ENCODE data around the gene FAM174B. TPM values are rescaled to one million over a fixed set of nuclear protein-coding genes. Genes with fewer than 3 reads are reported as not detected.

The FAM174B gene
- total and polyA plus RNA-seq, 10 of the 15 experiments (the other 5 are each of a cell fraction or from before 2014, with no cell fraction given), result 0.71 to 15.9 (median 4.2) TPM

DNA sequence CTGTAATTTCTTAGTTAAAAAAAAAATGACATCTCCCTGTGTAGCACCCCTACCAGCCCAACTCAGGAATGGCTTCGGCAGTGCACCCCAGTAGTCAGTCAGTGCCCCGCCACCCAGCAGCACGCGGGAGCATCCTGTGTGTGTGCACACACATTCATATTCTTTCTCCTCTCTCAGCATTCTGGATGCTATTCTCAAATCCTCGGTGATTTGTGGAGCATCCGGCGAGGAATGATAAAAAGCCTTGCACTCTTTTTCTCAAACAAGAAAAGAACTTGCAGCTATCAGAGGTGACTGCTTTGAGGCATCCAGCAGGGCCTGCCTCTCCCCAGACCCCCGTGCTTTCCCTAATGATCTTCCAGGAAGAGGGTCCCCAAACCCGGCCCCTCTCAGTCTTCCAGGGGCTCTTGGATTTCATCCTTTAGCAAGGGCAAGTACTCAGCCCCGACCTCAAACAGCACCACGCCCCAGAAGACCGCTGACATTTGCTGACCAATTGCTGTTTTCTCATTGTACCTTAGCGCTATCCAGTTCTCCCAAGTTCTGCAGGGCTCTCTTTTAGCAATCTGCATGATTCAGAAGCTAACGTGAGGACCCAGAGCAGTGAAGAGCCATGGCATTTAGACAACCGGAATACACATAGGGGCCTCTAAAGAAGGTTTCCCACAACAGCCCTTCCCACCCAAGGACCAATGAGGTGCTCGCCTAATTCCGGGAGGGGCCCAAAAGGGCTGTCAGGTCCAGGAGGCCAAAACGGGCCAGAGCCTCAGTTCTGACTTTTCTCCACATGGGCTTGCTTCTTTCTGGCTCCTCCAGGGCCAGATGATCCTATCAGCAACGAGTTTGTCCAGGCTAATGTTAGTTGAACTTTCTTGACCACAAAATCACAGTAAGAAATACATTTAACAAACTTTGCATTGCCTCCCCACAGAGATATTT is 72.2 kb downstream of the FAM174B start:
- H3K79me2 ChIP-seq (ENCODE audit: control insufficient read depth, insufficient read depth, low read length), result no peaks in the 10 kb centered on the region
- DNase-seq (ENCODE audit: low read depth, low spot score), result no peak
- no peak overlapping the region for H3K27ac ChIP-seq (ENCODE audit: control insufficient read depth, insufficient read depth)
- H3K4me2 ChIP-seq (ENCODE audit: control insufficient read depth, insufficient read depth), result no peak overlapping the region
- ChIA-PET POLR2A (no interaction called here), RAD21 (ENCODE audit: unreplicated experiment) (no interaction called here), CTCF (no interaction called here), SMC1A (ENCODE audit: uncharacterized antibody, unreplicated experiment) (no interaction called here)
- peaks cover 2% of the 10 kb centered on the region; the same call in 1 of the 2 replicates for H3K4me1 ChIP-seq (ENCODE audit: control insufficient read depth, insufficient read depth, low read length)
- no peaks in the 10 kb centered on the region for H4K20me1 ChIP-seq (ENCODE audit: control insufficient read depth, insufficient read depth)
- H3K4me3 ChIP-seq, result no peak overlapping the region
- H3K9me3 ChIP-seq (replicated peaks; ENCODE audit: control insufficient read depth, insufficient read depth, low read length), result no peaks in the 10 kb centered on the region; the same call in 2 of the 3 replicates
- H3K36me3 ChIP-seq (ENCODE audit: control insufficient read depth in 2 of 2, insufficient read depth in 2 of 2, low read length in 1 of 2), result no peaks in the 10 kb centered on the region
- BruUV-seq (replicated peaks), result no TSS peak
- H3K27me3 ChIP-seq (replicated peaks in 1 of 2; ENCODE audit: control insufficient read depth in 2 of 2, insufficient read depth in 2 of 2, low read length in 1 of 2), result no peaks in the 10 kb centered on the region; a peak in 1 of 4 replicates
- no peak overlapping the region for H3K9ac ChIP-seq (ENCODE audit: control insufficient read depth, insufficient read depth, low read length)
- intact Hi-C loops (cut with micrococcal nuclease; ENCODE audit: unreplicated experiment) (no loop called here), in situ Hi-C loops (cut with MboI) (no loop called here)
- H2AFZ ChIP-seq (ENCODE audit: control insufficient read depth, low read depth, low read length), result no peak overlapping the region
- TF ChIP-seq, protein P1, sequence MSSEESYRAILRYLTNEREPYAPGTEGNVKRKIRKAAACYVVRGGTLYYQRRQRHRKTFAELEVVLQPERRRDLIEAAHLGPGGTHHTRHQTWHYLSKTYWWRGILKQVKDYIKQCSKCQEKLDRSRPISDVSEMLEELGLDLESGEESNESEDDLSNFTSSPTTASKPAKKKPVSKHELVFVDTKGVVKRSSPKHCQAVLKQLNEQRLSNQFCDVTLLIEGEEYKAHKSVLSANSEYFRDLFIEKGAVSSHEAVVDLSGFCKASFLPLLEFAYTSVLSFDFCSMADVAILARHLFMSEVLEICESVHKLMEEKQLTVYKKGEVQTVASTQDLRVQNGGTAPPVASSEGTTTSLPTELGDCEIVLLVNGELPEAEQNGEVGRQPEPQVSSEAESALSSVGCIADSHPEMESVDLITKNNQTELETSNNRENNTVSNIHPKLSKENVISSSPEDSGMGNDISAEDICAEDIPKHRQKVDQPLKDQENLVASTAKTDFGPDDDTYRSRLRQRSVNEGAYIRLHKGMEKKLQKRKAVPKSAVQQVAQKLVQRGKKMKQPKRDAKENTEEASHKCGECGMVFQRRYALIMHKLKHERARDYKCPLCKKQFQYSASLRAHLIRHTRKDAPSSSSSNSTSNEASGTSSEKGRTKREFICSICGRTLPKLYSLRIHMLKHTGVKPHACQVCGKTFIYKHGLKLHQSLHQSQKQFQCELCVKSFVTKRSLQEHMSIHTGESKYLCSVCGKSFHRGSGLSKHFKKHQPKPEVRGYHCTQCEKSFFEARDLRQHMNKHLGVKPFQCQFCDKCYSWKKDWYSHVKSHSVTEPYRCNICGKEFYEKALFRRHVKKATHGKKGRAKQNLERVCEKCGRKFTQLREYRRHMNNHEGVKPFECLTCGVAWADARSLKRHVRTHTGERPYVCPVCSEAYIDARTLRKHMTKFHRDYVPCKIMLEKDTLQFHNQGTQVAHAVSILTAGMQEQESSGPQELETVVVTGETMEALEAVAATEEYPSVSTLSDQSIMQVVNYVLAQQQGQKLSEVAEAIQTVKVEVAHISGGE (CRISPR knock-in tag; IDR thresholded peaks at IDR 0.05), result no peak
- no peak for TF ChIP-seq IRF4 (IDR thresholded peaks at IDR 0.05; ENCODE audit: low read depth, low read length)
- TF ChIP-seq YBX1 (IDR thresholded peaks at IDR 0.05), result no peak
- TF ChIP-seq, protein P2, sequence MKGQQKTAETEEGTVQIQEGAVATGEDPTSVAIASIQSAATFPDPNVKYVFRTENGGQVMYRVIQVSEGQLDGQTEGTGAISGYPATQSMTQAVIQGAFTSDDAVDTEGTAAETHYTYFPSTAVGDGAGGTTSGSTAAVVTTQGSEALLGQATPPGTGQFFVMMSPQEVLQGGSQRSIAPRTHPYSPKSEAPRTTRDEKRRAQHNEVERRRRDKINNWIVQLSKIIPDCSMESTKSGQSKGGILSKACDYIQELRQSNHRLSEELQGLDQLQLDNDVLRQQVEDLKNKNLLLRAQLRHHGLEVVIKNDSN (IDR thresholded peaks at IDR 0.05; ENCODE audit: borderline replicate concordance, extremely low read length, insufficient read depth, low read depth, low read length), result no peak
- no peak for TF ChIP-seq CHD4 (IDR thresholded peaks at IDR 0.05)
- no peak for TF ChIP-seq KLF5 (IDR thresholded peaks at IDR 0.05; ENCODE audit: partially characterized antibody)
- TF ChIP-seq, protein P3, sequence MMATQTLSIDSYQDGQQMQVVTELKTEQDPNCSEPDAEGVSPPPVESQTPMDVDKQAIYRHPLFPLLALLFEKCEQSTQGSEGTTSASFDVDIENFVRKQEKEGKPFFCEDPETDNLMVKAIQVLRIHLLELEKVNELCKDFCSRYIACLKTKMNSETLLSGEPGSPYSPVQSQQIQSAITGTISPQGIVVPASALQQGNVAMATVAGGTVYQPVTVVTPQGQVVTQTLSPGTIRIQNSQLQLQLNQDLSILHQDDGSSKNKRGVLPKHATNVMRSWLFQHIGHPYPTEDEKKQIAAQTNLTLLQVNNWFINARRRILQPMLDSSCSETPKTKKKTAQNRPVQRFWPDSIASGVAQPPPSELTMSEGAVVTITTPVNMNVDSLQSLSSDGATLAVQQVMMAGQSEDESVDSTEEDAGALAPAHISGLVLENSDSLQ (IDR thresholded peaks at IDR 0.05), result no peak
- TF ChIP-seq FOXM1 (IDR thresholded peaks at IDR 0.05; ENCODE audit: low read depth, low read length), result no peak
- TF ChIP-seq RAD51 (IDR thresholded peaks at IDR 0.05), result no peak
- no peak for TF ChIP-seq CHD2 (IDR thresholded peaks at IDR 0.05; ENCODE audit: borderline replicate concordance, low read depth, low read length)
- no peak for TF ChIP-seq ZNF622 (IDR thresholded peaks at IDR 0.05)
- no peak for TF ChIP-seq EZH2 (IDR thresholded peaks at IDR 0.05; ENCODE audit: borderline replicate concordance, control insufficient read depth, low read depth, low read length)
- TF ChIP-seq, protein P4, sequence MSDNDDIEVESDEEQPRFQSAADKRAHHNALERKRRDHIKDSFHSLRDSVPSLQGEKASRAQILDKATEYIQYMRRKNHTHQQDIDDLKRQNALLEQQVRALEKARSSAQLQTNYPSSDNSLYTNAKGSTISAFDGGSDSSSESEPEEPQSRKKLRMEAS (IDR thresholded peaks at IDR 0.05; ENCODE audit: low read depth, low read length), result no peak
- no peak for TF ChIP-seq POLR2AphosphoS2 (IDR thresholded peaks at IDR 0.05; ENCODE audit: low read depth, low read length)
- TF ChIP-seq ETV6 (conservative IDR thresholded peaks at IDR 0.05 in 1 of 2, IDR thresholded peaks at IDR 0.05 in 1 of 2; ENCODE audit: borderline replicate concordance in 1 of 2, low read depth in 1 of 2), result no peak
- TF ChIP-seq BRCA1 (IDR thresholded peaks at IDR 0.05; ENCODE audit: low read depth, low read length), result no peak
- TF ChIP-seq PAX5 (IDR thresholded peaks at IDR 0.05; ENCODE audit: borderline replicate concordance, low read depth, low read length), result no peak
- TF ChIP-seq JUNB (IDR thresholded peaks at IDR 0.05), result no peak
- FAIRE-seq, result no peak
- ATAC-seq, result no peak
- 32% methylated on average over 19 of the region's 19 CpGs for WGBS (ENCODE audit: insufficient coverage, insufficient replicate concordance, low lambda C conversion rate, missing lambda C conversion rate)
